H1 (cell line): ENCODE measurements around the gene ATP2C1. TPM values are rescaled to one million over a fixed set of nuclear protein-coding genes. Genes with fewer than 3 reads are reported as not detected.

Experiments used
- CTCF ChIA-PET: fragments of 300-600 bp; sonication (Branson Sonifier 250); formaldehyde crosslinking; loops from one replicate; lab custom pipeline; 2021; ENCODE audit not compliant: partially characterized antibody; lab: Charles Lee
- POLR2A ChIA-PET: fragments of 300-600 bp; sonication (Branson Sonifier 250); formaldehyde crosslinking; loops from one replicate; lab custom pipeline; 2021; ENCODE audit warnings: inconsistent platforms; ENCODE audit not compliant: partially characterized antibody; lab: Charles Lee
- DNase-seq, 2 experiments: peaks; one replicate each; pipeline versions ENCODE4 v3.0.0 to v3.0.0-alpha.2; 2010 to 2022; ENCODE audit warnings: low spot score in 2 of 2, low read depth in 1 of 2, mixed read lengths in 1 of 2
- FAIRE-seq: peaks from 2 replicates; lab custom pipeline; 2011; peaks lifted over from hg19 to GRCh38; lab: Jason Lieb, UNC
- H2AFZ ChIP-seq: 2 replicates; pipeline ENCODE4 v1.8.1; 2012; ENCODE audit warnings: low read length, inconsistent platforms
- H2AK5ac ChIP-seq: 2 replicates; pipeline ENCODE4 v1.6.1; 2013; ENCODE audit warnings: low read depth, low read length
- H2BK120ac ChIP-seq: replicated peaks from 2 replicates; pipeline ENCODE3; 2013; ENCODE audit warnings: low read depth, low read length, inconsistent platforms
- H2BK12ac ChIP-seq: 2 replicates; pipeline ENCODE4 v1.6.1; 2013; ENCODE audit warnings: low read depth, low read length
- H2BK15ac ChIP-seq: 2 replicates; pipeline ENCODE4 v1.6.1; 2013; ENCODE audit warnings: low read length
- H2BK20ac ChIP-seq: 2 replicates; pipeline ENCODE4 v1.6.1; 2013; ENCODE audit warnings: low read length
- H2BK5ac ChIP-seq: 2 replicates; pipeline ENCODE4 v1.6.1; 2013; ENCODE audit warnings: low read depth, low read length
- H3K14ac ChIP-seq: 2 replicates; pipeline ENCODE4 v1.6.1; 2013; ENCODE audit warnings: inconsistent platforms; ENCODE audit not compliant: insufficient read length
- H3K18ac ChIP-seq: 2 replicates; pipeline ENCODE4 v1.6.1; 2013; ENCODE audit warnings: low read length; ENCODE audit errors: extremely low read depth
- H3K23ac ChIP-seq: 2 replicates; pipeline ENCODE4 v1.6.1; 2013; ENCODE audit warnings: inconsistent platforms; ENCODE audit not compliant: insufficient read length
- H3K23me2 ChIP-seq: 2 replicates; pipeline ENCODE4 v1.6.1; 2013; ENCODE audit warnings: low read depth, low read length
- H3K27ac ChIP-seq: 2 replicates; pipeline ENCODE4 v1.6.1; 2011; ENCODE audit warnings: low read depth, low read length, inconsistent platforms
- H3K27me3 ChIP-seq, 4 experiments: replicated peaks in 1 of 4; 1 replicate in 1 of 4; 2 replicates in 3 of 4; pipeline versions ENCODE4 v1.6.1 to v1.8.1; 2011 to 2013; ENCODE audit warnings: low read length in 3 of 4, mild to moderate bottlenecking in 3 of 4, inconsistent platforms in 2 of 4, mixed read lengths in 2 of 4, moderate library complexity in 1 of 4; ENCODE audit not compliant: control insufficient read depth in 3 of 4, insufficient read depth in 3 of 4; ENCODE audit errors: extremely low read depth in 1 of 4
- H3K36me3 ChIP-seq, 4 experiments: 2 replicates each; pipeline versions ENCODE4 v1.6.1 to v1.8.1; 2011 to 2013; ENCODE audit warnings: mild to moderate bottlenecking in 4 of 4, low read length in 3 of 4, moderate library complexity in 2 of 4, control low read depth in 1 of 4, inconsistent platforms in 1 of 4; ENCODE audit not compliant: insufficient read depth in 4 of 4, control insufficient read depth in 2 of 4
- H3K4ac ChIP-seq: replicated peaks from 2 replicates; pipeline ENCODE3; 2013; ENCODE audit warnings: low read length, low read depth, mixed read lengths, inconsistent platforms; ENCODE audit not compliant: insufficient read length
- H3K4me1 ChIP-seq, 4 experiments: replicated peaks in 1 of 4; 1 replicate in 1 of 4; 2 replicates in 3 of 4; pipeline versions ENCODE4 v1.6.1 to v1.8.1; 2011 to 2013; ENCODE audit warnings: low read length in 3 of 4, inconsistent platforms in 2 of 4, mixed read lengths in 1 of 4; ENCODE audit not compliant: insufficient read depth in 4 of 4, control insufficient read depth in 3 of 4
- H3K4me2 ChIP-seq, 2 experiments: 2 replicates each; pipeline versions ENCODE4 v1.6.1 to v1.8.1; 2011 to 2013; ENCODE audit warnings: low read depth in 2 of 2, low read length in 2 of 2, control low read depth in 1 of 2, inconsistent platforms in 1 of 2, mild to moderate bottlenecking in 1 of 2; ENCODE audit not compliant: insufficient read depth in 1 of 2
- H3K4me3 ChIP-seq, 4 experiments: fragments of 200-600, 300-600 bp in 1 of 4; sonication (generic), shearing (Covaris generic), sonication (Bioruptor Twin) in 1 of 4; 2 replicates each; pipeline versions ENCODE4 v1.5.1 to v1.8.1; 2011 to 2016; ENCODE audit warnings: low read length in 4 of 4, low read depth in 3 of 4, control low read depth in 2 of 4, inconsistent platforms in 2 of 4, mild to moderate bottlenecking in 2 of 4, mixed read lengths in 1 of 4, moderate library complexity in 1 of 4; ENCODE audit not compliant: insufficient read depth in 2 of 4; ENCODE audit errors: extremely low read depth in 1 of 4
- H3K56ac ChIP-seq: replicated peaks from 2 replicates; pipeline ENCODE3; 2013; ENCODE audit warnings: low read depth, mild to moderate bottlenecking, mixed read lengths, low read length, inconsistent platforms; ENCODE audit not compliant: insufficient read length
- H3K79me1 ChIP-seq: 2 replicates; pipeline ENCODE4 v1.6.1; 2013; ENCODE audit warnings: low read depth, low read length, control low read depth
- H3K79me2 ChIP-seq, 2 experiments: 2 replicates each; pipeline versions ENCODE4 v1.6.1 to v1.8.1; 2012 to 2013; ENCODE audit warnings: low read length in 2 of 2, mild to moderate bottlenecking in 2 of 2, inconsistent platforms in 1 of 2; ENCODE audit not compliant: insufficient read depth in 2 of 2, control insufficient read depth in 1 of 2
- H3K9ac ChIP-seq, 4 experiments: replicated peaks in 1 of 4; 1 replicate in 1 of 4; 2 replicates in 3 of 4; pipeline versions ENCODE4 v1.6.1 to v1.8.1; 2011 to 2013; ENCODE audit warnings: low read depth in 3 of 4, low read length in 3 of 4, control low read depth in 2 of 4, mild to moderate bottlenecking in 2 of 4, moderate library complexity in 2 of 4, inconsistent platforms in 1 of 4; ENCODE audit errors: extremely low read depth in 1 of 4
- H3K9me3 ChIP-seq, 2 experiments: 2 replicates each; pipeline versions ENCODE4 v1.6.1 to v1.8.1; 2012 to 2013; ENCODE audit warnings: mild to moderate bottlenecking in 2 of 2, moderate library complexity in 2 of 2, control low read depth in 1 of 2, inconsistent platforms in 1 of 2, low read depth in 1 of 2, low read length in 1 of 2, mixed read lengths in 1 of 2; ENCODE audit not compliant: insufficient read depth in 2 of 2
- H4K20me1 ChIP-seq, 2 experiments: replicated peaks in 1 of 2; 2 replicates each; pipeline versions ENCODE3 to v1.8.1; 2011 to 2013; ENCODE audit warnings: inconsistent platforms in 2 of 2, low read length in 2 of 2, mild to moderate bottlenecking in 1 of 2; ENCODE audit not compliant: insufficient read depth in 2 of 2, control insufficient read depth in 1 of 2
- H4K5ac ChIP-seq: 2 replicates; pipeline ENCODE4 v1.6.1; 2013; ENCODE audit warnings: low read length, low read depth, mixed read lengths, inconsistent platforms; ENCODE audit not compliant: insufficient read length
- H4K8ac ChIP-seq: 2 replicates; pipeline ENCODE4 v1.8.0; 2013; ENCODE audit warnings: mild to moderate bottlenecking, moderate library complexity, low read length, inconsistent platforms; ENCODE audit not compliant: insufficient read depth; ENCODE audit errors: extremely low read depth
- H4K91ac ChIP-seq: replicated peaks from 2 replicates; pipeline ENCODE3; 2013; ENCODE audit warnings: low read length, mixed read lengths, inconsistent platforms; ENCODE audit not compliant: insufficient read length
- EZH2 ChIP-seq: fragments of 200-600 bp; sonication (generic); IDR thresholded peaks from 2 replicates; pipeline ENCODE4 v1.7.1; 2012; ENCODE audit warnings: low read depth, mild to moderate bottlenecking, moderate library complexity, low read length, inconsistent platforms; ENCODE audit not compliant: severe bottlenecking
- RFX5 ChIP-seq: IDR thresholded peaks from 2 replicates; pipeline ENCODE4 v1.6.1; 2011; ENCODE audit warnings: low read depth, low read length, improper control_type of control experiment, borderline replicate concordance
- SP1 ChIP-seq: IDR thresholded peaks from 2 replicates; pipeline ENCODE4 v1.6.1; 2011; ENCODE audit warnings: low read depth, low read length
- WGBS, 2 experiments: shearing (Covaris generic) in 1 of 2; methylation state at CpG; one replicate each; pipeline versions ENCODE4 v1.1.6 to v1.1.7; 2013 to 2015; ENCODE audit warnings: low lambda C conversion rate in 2 of 2, mixed read lengths in 2 of 2, inconsistent platforms in 1 of 2, low coverage in 1 of 2, missing lambda C conversion rate in 1 of 2; ENCODE audit not compliant: insufficient replicate concordance in 2 of 2, insufficient coverage in 1 of 2, insufficient read length in 1 of 2; ENCODE audit errors: extremely low coverage in 1 of 2, missing lambda C conversion rate in 1 of 2; 5-methylcytosine and 5-hydroxymethylcytosine counted together
- polyA plus RNA-seq, 7 experiments: library from polyadenylated mRNA; depleted of rRNA in 3 of 7; stranded (reverse) in 5 of 7; unstranded in 2 of 7; fragments of >200 nt in 5 of 7; fragments of 200-250 nt in 2 of 7; gene quantifications; 1 replicate in 5 of 7; 2 replicates in 1 of 7; 4 replicates in 1 of 7; pipeline versions ENCODE4 v1.2.1 to v1.2.3, GENCODE V29; 2011 to 2013; ENCODE audit warnings: missing spikeins in 2 of 7, mixed read lengths in 2 of 7
- total RNA-seq: library from RNA; stranded (reverse); fragmentation: NEBNext Ultra II Directional; extraction: Animal tissue kit (Norgen Biotek cat#: 25700); gene quantifications from 2 replicates; pipeline ENCODE4 v1.2.1, GENCODE V29; 2021

Gene ATP2C1
- total and polyA plus RNA-seq, 2 of the 8 experiments (the other 6 are each of a cell fraction or from before 2014, with no cell fraction given) = 50.7 to 68.5 TPM

DNA sequence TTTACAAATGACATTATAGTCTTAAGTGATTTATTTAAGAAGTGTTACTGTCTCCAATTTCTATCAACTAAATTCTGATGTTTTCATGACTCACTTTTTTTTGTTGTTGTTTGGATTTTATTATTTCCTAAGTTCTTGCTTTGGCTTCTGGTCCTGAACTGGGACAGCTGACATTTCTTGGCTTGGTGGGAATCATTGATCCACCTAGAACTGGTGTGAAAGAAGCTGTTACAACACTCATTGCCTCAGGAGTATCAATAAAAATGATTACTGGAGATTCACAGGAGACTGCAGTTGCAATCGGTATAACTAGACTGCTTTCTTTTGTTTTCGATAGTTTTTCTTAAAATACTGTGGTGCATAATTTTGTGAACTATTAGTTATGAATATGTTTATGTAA lies 85.2 kb downstream of the ATP2C1 start:
- TF ChIP-seq EZH2 (no peak), RFX5 (no peak), SP1 (no peak)
- TF ChIP-seq, all 59 proteins: peak for 0
- Histone ChIP-seq H4K91ac (no peak overlapping the region), H2AK5ac (no peak overlapping the region), H3K14ac (no peak overlapping the region), H3K36me3 (peaks cover 0 to 14% (median 1%) of the 10 kb centered on the region in 4 experiments; a peak in 3 of 8 replicates), H2BK20ac (no peak overlapping the region), H4K5ac (no peak overlapping the region), H3K9me3 (no peaks in the 10 kb centered on the region), H3K18ac (no peak overlapping the region), H3K79me2 (no peaks in the 10 kb centered on the region), H3K4me3 (no peak overlapping the region), H2BK120ac (no peak overlapping the region), H2BK15ac (no peak overlapping the region), H3K23me2 (no peaks in the 10 kb centered on the region), H4K8ac (no peak overlapping the region), H3K23ac (no peak overlapping the region), H2BK12ac (no peak overlapping the region), H3K4ac (no peak overlapping the region), H4K20me1 (peaks cover 0 to 2% of the 10 kb centered on the region in 2 experiments), H3K27me3 (no peaks in the 10 kb centered on the region), H2AFZ (no peak overlapping the region), H3K4me2 (no peak overlapping the region), H3K56ac (no peak overlapping the region), H2BK5ac (no peak overlapping the region), H3K4me1 (peaks cover 0 to 3% (median 1%) of the 10 kb centered on the region in 4 experiments; a peak in 3 of 7 replicates), H3K27ac (no peak overlapping the region), H3K9ac (no peak overlapping the region), H3K79me1 (no peaks in the 10 kb centered on the region)
- ChIA-PET CTCF (no interaction called here), POLR2A (no interaction called here)
- DNase-seq = no peak
- 91% methylated on average over 2 of the region's 2 CpGs; no CpG with 5 or more reads in 1 of the 2 experiments for WGBS, 2 experiments
- no peak for FAIRE-seq
